GM12874 (cell line): ENCODE measurements around the gene LRRC10B.

ENCODE experiments used
- TF ChIP-seq, protein P1 (sequence below): IDR thresholded peaks from 2 replicates; pipeline ENCODE4 v1.5.1; 2011; ENCODE audit warnings: low read depth, mild to moderate bottlenecking, control low read depth, low read length, moderate library complexity; ENCODE audit not compliant: insufficient read depth

Gene LRRC10B

DNA sequence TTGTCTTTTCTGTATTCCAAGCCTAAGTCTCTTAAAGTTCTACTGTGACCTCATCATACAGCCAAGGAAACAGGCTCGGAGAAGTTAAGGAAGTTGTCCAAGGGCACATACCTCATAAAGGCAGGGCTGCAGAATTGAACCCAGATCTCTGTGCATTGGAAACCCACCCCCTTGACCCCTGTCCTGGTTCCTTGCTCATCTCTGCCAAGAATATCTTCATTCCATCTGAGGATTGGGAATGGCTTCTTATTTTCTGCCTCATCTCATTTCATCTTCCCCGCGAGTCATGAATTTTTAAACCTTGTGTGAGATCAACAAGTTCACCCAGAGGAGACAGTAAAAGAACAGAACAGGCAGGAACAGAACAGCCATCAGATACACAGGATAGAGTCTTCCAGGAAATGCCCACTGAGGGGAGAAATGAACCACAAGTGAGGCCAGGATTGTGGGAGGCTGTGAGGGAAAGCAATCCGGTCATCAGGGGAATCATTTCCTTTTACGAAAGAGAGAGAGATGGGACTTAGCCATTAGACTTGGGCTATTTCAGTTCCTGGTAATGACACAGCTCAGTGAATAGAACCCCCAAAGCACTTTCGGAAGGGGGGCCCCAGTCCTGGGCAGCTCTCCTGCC is 34.4 kb upstream of the LRRC10B start:
- TF ChIP-seq, protein P1, sequence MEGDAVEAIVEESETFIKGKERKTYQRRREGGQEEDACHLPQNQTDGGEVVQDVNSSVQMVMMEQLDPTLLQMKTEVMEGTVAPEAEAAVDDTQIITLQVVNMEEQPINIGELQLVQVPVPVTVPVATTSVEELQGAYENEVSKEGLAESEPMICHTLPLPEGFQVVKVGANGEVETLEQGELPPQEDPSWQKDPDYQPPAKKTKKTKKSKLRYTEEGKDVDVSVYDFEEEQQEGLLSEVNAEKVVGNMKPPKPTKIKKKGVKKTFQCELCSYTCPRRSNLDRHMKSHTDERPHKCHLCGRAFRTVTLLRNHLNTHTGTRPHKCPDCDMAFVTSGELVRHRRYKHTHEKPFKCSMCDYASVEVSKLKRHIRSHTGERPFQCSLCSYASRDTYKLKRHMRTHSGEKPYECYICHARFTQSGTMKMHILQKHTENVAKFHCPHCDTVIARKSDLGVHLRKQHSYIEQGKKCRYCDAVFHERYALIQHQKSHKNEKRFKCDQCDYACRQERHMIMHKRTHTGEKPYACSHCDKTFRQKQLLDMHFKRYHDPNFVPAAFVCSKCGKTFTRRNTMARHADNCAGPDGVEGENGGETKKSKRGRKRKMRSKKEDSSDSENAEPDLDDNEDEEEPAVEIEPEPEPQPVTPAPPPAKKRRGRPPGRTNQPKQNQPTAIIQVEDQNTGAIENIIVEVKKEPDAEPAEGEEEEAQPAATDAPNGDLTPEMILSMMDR, result no peak

DNA sequence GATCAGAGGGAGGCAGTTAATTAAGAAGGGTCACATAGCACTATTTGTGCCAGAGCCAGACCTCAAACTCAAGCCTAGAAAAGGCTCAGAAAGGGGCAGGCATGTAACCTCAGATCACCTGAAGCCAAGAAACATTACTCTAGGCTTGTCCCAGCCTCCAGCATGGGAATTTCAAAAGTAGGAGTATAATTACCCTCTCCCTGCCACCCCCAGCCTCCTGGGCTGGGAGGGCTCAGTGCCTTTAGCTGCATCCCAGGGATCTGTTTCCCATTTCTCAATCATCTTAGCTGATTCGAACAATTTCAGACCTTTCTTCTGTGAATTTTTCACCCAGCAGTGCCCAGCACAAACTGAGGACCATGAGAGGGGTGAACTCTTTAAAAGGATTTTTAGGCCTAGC is 33.1 kb upstream of the LRRC10B start:
- TF ChIP-seq, protein P1, result no peak

DNA sequence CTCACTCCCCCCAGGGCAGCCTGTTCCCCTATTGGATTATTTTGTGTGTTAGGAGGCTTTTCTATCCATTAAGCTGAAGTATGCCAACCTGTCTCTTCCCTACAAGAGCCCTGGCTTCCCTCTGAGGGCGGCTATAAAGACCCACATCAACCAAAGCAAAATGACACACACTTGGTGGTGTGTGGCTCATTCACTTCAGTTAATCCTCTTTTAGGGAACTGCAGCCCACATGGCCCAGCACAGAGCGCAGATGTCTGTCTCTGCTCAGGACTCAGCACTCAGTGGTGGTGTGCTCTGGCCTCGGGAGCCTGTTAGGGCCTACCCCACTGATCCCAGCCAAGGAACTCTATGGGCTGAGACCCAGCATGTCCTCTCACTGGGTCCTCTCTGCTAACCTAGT is 32.2 kb upstream of the LRRC10B start:
- TF ChIP-seq, protein P1, result no peak

DNA sequence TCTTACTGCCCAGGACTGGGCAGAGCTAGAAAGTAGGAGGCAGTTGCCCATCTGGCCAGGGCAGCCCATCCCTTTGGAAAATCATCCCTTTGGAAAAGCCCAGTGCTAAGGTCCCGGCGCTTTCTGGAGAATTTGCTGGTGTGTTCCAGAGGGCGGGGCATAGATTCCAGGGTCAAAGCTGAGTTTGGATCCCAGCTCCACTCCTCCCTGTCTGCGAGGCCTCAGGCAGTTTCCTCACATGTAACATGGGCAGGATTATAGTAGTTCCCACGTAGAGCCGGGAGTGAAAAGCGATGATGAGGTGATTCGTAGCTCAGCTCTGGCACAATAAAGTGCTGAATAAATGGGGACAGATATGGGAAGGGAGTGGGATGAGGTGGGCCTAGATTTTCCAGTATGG is 31.4 kb upstream of the LRRC10B start:
- TF ChIP-seq, protein P1, result no peak

DNA sequence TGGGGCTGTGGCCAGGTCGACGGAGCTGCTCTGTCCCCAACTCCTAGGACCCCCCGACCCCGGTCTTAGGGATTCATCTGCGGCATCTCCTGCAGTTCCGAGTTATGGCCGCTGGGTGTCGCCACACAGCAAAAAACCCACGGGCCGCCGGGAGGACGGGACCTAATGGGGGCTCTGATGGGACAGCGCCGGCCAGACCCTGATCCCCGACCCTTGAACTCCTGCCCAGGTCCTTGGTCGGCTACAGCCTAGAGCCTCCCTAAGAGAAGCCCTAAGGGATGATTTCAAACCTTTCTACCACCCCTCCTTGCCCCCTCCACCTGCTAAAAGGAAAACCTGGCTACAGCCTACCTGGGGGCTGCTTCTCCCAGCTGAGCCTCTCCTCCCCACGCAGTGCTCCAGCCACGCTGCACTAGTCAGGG is 30.8 kb upstream of the LRRC10B start:
- TF ChIP-seq, protein P1, result peak; percentile 93

DNA sequence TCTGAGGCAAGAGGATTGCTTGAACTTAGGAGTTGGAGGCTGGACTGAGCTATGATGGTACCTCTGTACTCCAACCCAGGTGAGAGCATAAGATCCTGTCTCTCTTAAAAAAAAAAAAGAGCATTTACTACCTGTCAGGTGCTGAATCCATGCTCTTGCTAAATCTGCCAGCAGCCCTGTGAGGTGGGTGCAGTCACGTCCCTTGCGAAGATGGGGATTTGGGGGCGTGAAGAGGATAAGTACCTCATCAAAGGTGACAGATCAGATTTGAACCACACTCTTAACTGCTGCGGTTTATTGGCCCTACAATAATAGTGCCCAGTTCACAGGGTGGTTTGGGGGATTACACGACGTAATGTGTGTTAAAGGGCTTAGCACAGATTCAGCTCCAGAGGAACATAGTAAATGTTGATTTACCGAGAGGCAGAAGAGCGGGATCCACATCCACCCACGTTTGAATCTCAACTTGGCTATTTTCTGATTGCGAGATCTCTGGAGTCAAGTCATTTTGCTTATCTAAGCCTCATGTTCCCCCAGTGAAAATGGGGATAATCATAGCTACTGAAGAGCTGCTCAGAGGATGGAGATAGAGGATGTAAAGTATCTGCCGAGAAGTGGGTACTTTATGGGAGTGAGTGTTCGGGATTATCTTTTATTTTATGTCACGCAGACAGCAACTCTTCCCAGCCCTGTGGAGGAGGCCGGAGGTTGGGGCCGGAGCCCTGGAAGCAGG is 28.1 kb upstream of the LRRC10B start:
- TF ChIP-seq, protein P1, result no peak

DNA sequence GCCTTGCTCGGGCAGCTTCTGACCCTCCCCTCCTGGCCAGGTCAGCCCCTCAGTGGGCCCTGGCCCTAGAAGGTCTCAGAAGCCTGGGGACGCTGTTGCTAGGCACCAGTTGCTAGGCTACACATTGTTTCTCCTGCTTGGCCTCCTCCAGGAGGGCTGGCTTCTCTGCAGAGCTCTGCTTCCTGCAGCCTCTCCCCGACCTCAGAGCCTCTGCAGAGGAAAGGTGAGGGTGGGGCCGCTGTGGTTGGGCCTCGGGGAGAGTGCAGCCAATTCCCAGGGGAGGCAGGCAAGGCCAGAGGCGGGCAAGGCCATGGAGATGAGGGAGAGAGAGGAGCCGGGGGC is 27.6 kb upstream of the LRRC10B start:
- TF ChIP-seq, protein P1, result no peak
